Cardiac muscle cell (in vitro differentiated cells and primary cell): ENCODE measurements around the gene JPT2. TPM values are rescaled to one million over a fixed set of nuclear protein-coding genes. Genes with fewer than 3 reads are reported as not detected.
A peak's percentile ranks its signal among the peaks of the same experiment; 100 is the strongest.

Experiments used
- DNase-seq, 2 donors: peaks; one replicate each; pipeline versions ENCODE4 v3.0.0 to v3.0.0-alpha.2; 2010 to 2017; ENCODE audit warnings: low read depth in 1 of 2, low spot score in 1 of 2
- H3K27ac ChIP-seq: fragments of 200-600 bp; sonication (generic); 2 replicates; pipeline ENCODE4 v1.5.1; 2016
- H3K27me3 ChIP-seq: fragments of 200-600 bp; sonication (generic); 2 replicates; pipeline ENCODE4 v1.6.0; 2016; ENCODE audit warnings: control low read depth
- H3K36me3 ChIP-seq: fragments of 200-600 bp; sonication (generic); 2 replicates; pipeline ENCODE4 v1.5.1; 2016; ENCODE audit warnings: control low read depth
- H3K4me1 ChIP-seq: fragments of 200-600 bp; sonication (generic); 2 replicates; pipeline ENCODE4 v1.8.1; 2017; ENCODE audit warnings: low read depth, mild to moderate bottlenecking, mixed run types
- H3K4me3 ChIP-seq: fragments of 200-600 bp; sonication (generic); 2 replicates; pipeline ENCODE4 v1.5.1; 2016; ENCODE audit warnings: mild to moderate bottlenecking
- H3K9me3 ChIP-seq: fragments of 200-600 bp; sonication (generic); 2 replicates; pipeline ENCODE4 v1.5.1; 2017; ENCODE audit warnings: low read depth, mild to moderate bottlenecking, control low read depth
- polyA plus RNA-seq: library from polyadenylated mRNA; unstranded; fragments of >200 nt; fragmentation: Nextera tagmentation; extraction: Ambion mirVana; gene quantifications from 2 replicates; pipeline ENCODE4 v1.2.1, GENCODE V29; 2016
- total RNA-seq: library from RNA; depleted of rRNA; stranded (reverse); fragments of >200 nt; gene quantifications from 2 replicates; pipeline ENCODE4 v1.2.3, GENCODE V29; 2016
- TF ChIP-seq, protein P1 (sequence below): IDR thresholded peaks from 2 replicates; pipeline ENCODE4 v1.5.1; 2012; ENCODE audit warnings: low read depth, mild to moderate bottlenecking, low read length

Gene JPT2
- total and polyA plus RNA-seq, 2 experiments from 2014 or later: 10.0 to 34.5 TPM

DNA sequence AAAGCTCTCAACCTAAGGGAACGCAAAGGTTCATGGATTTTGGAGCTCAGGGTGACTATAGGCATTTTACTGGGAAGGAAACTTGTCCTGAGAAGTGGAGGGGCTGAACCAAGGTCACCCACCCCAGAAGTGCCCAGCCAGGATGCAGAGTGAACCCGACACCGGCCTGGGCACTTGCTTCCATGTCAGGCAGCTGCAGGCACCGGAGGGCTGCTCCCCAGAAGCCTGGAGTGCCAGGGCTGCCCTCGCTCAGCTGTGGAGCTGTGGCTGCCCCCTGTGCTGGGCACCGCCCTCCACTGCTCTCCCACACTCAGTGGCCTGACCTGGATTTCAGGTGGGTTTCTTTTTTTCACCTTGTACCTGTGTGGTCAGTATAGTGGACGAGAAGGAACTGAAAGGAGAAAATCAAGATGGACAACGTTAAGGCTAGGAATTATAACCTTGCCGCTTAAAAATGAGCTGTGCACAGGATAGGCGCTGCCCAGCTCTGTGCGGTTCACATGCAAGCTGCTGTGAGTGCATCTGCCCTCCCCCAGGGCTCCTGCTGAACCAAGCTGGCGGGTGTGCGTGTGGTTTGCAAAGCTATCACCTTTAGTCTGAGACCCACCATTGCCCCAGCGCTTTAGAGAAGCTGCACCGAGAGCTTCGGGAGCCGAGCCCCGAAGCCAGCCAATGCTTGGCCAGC, 30.1 kb downstream of the JPT2 start:
- Histone ChIP-seq H3K4me3 (no peak overlapping the region), H3K27ac (peak overlapping the region; percentile 62), H3K4me1 (peaks cover 37% of the 10 kb centered on the region), H3K9me3 (no peaks in the 10 kb centered on the region), H3K36me3 (no peaks in the 10 kb centered on the region), H3K27me3 (no peaks in the 10 kb centered on the region)
- DNase-seq: peak in 1 of 2 donors; percentile 18
- TF ChIP-seq, protein P1, sequence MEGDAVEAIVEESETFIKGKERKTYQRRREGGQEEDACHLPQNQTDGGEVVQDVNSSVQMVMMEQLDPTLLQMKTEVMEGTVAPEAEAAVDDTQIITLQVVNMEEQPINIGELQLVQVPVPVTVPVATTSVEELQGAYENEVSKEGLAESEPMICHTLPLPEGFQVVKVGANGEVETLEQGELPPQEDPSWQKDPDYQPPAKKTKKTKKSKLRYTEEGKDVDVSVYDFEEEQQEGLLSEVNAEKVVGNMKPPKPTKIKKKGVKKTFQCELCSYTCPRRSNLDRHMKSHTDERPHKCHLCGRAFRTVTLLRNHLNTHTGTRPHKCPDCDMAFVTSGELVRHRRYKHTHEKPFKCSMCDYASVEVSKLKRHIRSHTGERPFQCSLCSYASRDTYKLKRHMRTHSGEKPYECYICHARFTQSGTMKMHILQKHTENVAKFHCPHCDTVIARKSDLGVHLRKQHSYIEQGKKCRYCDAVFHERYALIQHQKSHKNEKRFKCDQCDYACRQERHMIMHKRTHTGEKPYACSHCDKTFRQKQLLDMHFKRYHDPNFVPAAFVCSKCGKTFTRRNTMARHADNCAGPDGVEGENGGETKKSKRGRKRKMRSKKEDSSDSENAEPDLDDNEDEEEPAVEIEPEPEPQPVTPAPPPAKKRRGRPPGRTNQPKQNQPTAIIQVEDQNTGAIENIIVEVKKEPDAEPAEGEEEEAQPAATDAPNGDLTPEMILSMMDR: no peak

- TF ChIP-seq, protein P1: no peak
- no peaks in the 10 kb centered on the region for H3K36me3 ChIP-seq
- H3K27ac ChIP-seq: peak overlapping the region; percentile 62
- H3K4me3 ChIP-seq: no peak overlapping the region
- H3K27me3 ChIP-seq: no peaks in the 10 kb centered on the region
- H3K9me3 ChIP-seq: no peaks in the 10 kb centered on the region
- DNase-seq: peak; percentile 69 to 70
- H3K4me1 ChIP-seq: peaks cover 37% of the 10 kb centered on the region
Observed at GRCh38 chr16:1708768-1709180, 30.7 kb downstream of the JPT2 start.

- Histone ChIP-seq H3K27ac (peak overlapping the region; percentile 62), H3K9me3 (no peaks in the 10 kb centered on the region), H3K4me3 (no peak overlapping the region), H3K36me3 (no peaks in the 10 kb centered on the region), H3K27me3 (no peaks in the 10 kb centered on the region), H3K4me1 (peaks cover 37% of the 10 kb centered on the region)
- TF ChIP-seq, protein P1: no peak
- no peak for DNase-seq
Observed at GRCh38 chr16:1709356-1709755, 31.3 kb downstream of the JPT2 start.

DNA sequence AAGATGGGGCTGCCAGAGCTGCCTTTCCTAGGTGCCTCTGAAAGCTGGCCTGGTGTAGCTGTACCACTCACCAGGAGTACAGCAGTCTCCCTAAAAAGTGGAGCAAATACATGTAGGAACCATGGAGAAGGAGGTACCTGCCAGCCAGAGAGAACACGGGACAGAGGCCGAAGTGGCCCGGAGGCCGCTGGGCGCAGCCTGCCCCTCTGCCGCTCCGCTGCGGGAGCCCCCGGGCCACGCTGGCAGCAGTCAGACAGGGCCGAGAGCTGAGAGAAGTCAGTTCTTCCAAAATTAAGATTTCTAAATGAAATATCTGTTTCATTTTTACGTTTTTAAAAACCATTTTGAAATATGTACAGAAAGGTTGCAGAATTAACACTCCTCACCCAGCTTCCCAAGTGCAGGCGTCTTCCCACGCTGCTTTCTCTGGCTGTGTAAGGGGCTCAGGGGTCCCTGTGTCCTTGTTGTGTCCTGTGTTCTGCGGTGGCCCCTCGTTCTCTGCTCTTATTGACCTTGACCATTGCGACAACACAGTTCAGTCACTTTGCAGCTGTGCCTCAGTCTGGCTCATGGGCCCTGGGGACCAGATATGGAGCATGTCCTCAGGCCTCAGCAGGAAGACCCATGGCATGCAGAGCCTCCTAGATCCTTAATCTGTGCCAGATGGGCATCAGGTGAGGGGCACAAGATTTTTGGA, 32.9 kb downstream of the JPT2 start:
- DNase-seq: no peak
- TF ChIP-seq, protein P1: no peak
- no peaks in the 10 kb centered on the region for H3K36me3 ChIP-seq

GRCh38 chr16:1712791-1713261, 34.7 kb downstream of the JPT2 start:
- H3K4me1 ChIP-seq: peaks cover 26% of the 10 kb centered on the region
- TF ChIP-seq, protein P1: no peak
- H3K9me3 ChIP-seq: no peaks in the 10 kb centered on the region
- H3K4me3 ChIP-seq: no peak overlapping the region
- H3K27ac ChIP-seq: peak overlapping the region; percentile 30
- no peaks in the 10 kb centered on the region for H3K27me3 ChIP-seq
- no peak for DNase-seq
- no peaks in the 10 kb centered on the region for H3K36me3 ChIP-seq

More for the DNA sequence above, 32.9 kb downstream of the JPT2 start:
- Histone ChIP-seq H3K27ac (no peak overlapping the region), H3K4me3 (no peak overlapping the region), H3K27me3 (no peaks in the 10 kb centered on the region), H3K4me1 (peaks cover 35% of the 10 kb centered on the region), H3K9me3 (no peaks in the 10 kb centered on the region)
